Neuronal stem cell (in vitro differentiated cells): ENCODE results near the gene MSANTD1.

Experiments
- DNase-seq: peaks from one replicate; pipeline ENCODE4 v3.0.0-alpha.2; 2013; ENCODE audit warnings: low spot score
- H2AFZ ChIP-seq: one replicate; pipeline ENCODE4 v1.6.1; 2013; ENCODE audit warnings: mild to moderate bottlenecking, low read length, inconsistent platforms
- H2AK5ac ChIP-seq: 2 replicates; pipeline ENCODE4 v1.6.1; 2013; ENCODE audit warnings: low read depth, mild to moderate bottlenecking, inconsistent platforms, low read length, moderate library complexity, mixed read lengths
- H2BK120ac ChIP-seq: 2 replicates; pipeline ENCODE4 v1.6.1; 2013; ENCODE audit warnings: low read depth, mild to moderate bottlenecking, inconsistent platforms, low read length, moderate library complexity, mixed read lengths
- H2BK12ac ChIP-seq: one replicate; pipeline ENCODE4 v1.6.1; 2013; ENCODE audit warnings: low read length, inconsistent platforms
- H2BK15ac ChIP-seq: 2 replicates; pipeline ENCODE4 v1.6.1; 2013; ENCODE audit warnings: mild to moderate bottlenecking, low read length, inconsistent platforms, mixed read lengths
- H2BK5ac ChIP-seq: one replicate; pipeline ENCODE4 v1.6.1; 2013; ENCODE audit warnings: inconsistent platforms, mild to moderate bottlenecking, low read length, moderate library complexity
- H3K14ac ChIP-seq: one replicate; pipeline ENCODE4 v1.6.1; 2013; ENCODE audit warnings: low read length, inconsistent platforms
- H3K18ac ChIP-seq: 2 replicates; pipeline ENCODE4 v1.6.1; 2013; ENCODE audit warnings: low read length, inconsistent platforms
- H3K23ac ChIP-seq: 2 replicates; pipeline ENCODE4 v1.6.1; 2013; ENCODE audit warnings: low read depth, mild to moderate bottlenecking, mixed read lengths, low read length, inconsistent platforms; ENCODE audit not compliant: poor library complexity
- H3K27ac ChIP-seq: replicated peaks from 3 replicates; pipeline ENCODE4 v1.5.1; 2013; ENCODE audit warnings: low read length, inconsistent platforms
- H3K27me3 ChIP-seq, 3 experiments: 2 replicates each; pipeline ENCODE4 v1.6.1; 2013; ENCODE audit warnings: low read length in 3 of 3, mild to moderate bottlenecking in 2 of 3, inconsistent platforms in 1 of 3, low read depth in 1 of 3, mixed read lengths in 1 of 3, moderate library complexity in 1 of 3; ENCODE audit not compliant: control insufficient read depth in 3 of 3, insufficient read depth in 3 of 3
- H3K36me3 ChIP-seq, 2 donors: replicated peaks in 1 of 2; 2 replicates each; pipeline ENCODE4 v1.6.1; 2013; ENCODE audit warnings: low read length in 2 of 2; ENCODE audit not compliant: control insufficient read depth in 2 of 2, insufficient read depth in 2 of 2
- H3K4ac ChIP-seq: 2 replicates; pipeline ENCODE4 v1.6.1; 2013; ENCODE audit warnings: inconsistent platforms, mild to moderate bottlenecking, low read length, moderate library complexity
- H3K4me1 ChIP-seq, 2 donors: 1 replicate in 1 of 2; 2 replicates in 1 of 2; pipeline ENCODE4 v1.6.1; 2013; ENCODE audit warnings: low read length in 2 of 2, low read depth in 1 of 2; ENCODE audit not compliant: control insufficient read depth in 2 of 2, insufficient read depth in 1 of 2
- H3K4me2 ChIP-seq: one replicate; pipeline ENCODE4 v1.6.1; 2013; ENCODE audit warnings: mild to moderate bottlenecking, low read length, inconsistent platforms; ENCODE audit not compliant: insufficient read depth, poor library complexity, severe bottlenecking
- H3K4me3 ChIP-seq, 2 donors: 2 replicates each; pipeline ENCODE4 v1.5.1; 2013; ENCODE audit warnings: low read length in 2 of 2, mild to moderate bottlenecking in 2 of 2, inconsistent platforms in 1 of 2, moderate library complexity in 1 of 2
- H3K79me1 ChIP-seq: one replicate; pipeline ENCODE4 v1.6.1; 2013; ENCODE audit warnings: low read depth, mild to moderate bottlenecking, inconsistent platforms, low read length, moderate library complexity
- H3K9ac ChIP-seq: one replicate; pipeline ENCODE4 v1.6.1; 2013; ENCODE audit warnings: mild to moderate bottlenecking, low read depth, low read length, inconsistent platforms; ENCODE audit not compliant: poor library complexity
- H3K9me3 ChIP-seq, 2 donors: replicated peaks in 1 of 2; 2 replicates each; pipeline versions ENCODE3 to v1.6.1; 2013; ENCODE audit warnings: low read length in 2 of 2, mild to moderate bottlenecking in 2 of 2, inconsistent platforms in 1 of 2, low read depth in 1 of 2, mixed read lengths in 1 of 2, moderate library complexity in 1 of 2; ENCODE audit not compliant: control insufficient read depth in 2 of 2, insufficient read depth in 1 of 2
- H4K8ac ChIP-seq: one replicate; pipeline ENCODE4 v1.6.1; 2013; ENCODE audit warnings: low read depth, mild to moderate bottlenecking, inconsistent platforms, low read length, moderate library complexity
- H4K91ac ChIP-seq: one replicate; pipeline ENCODE4 v1.6.1; 2013; ENCODE audit warnings: low read length, low read depth, mild to moderate bottlenecking, inconsistent platforms; ENCODE audit not compliant: poor library complexity
- WGBS, 2 donors: extraction: QIAGEN DNeasy Blood & Tissue Kit; methylation state at CpG; one replicate each; pipeline ENCODE4 v1.1.7; 2013; ENCODE audit warnings: missing lambda C conversion rate in 2 of 2, mixed read lengths in 1 of 2; ENCODE audit not compliant: insufficient read length in 2 of 2, insufficient replicate concordance in 1 of 2; ENCODE audit errors: extremely low coverage in 2 of 2; 5-methylcytosine and 5-hydroxymethylcytosine counted together

MSANTD1 gene

GRCh38 chr4:3229964-3230363 lies 19.0 kb upstream of the MSANTD1 start:
- H2BK5ac ChIP-seq: peak overlapping the region; percentile 44
- H4K8ac ChIP-seq: no peak overlapping the region
- peaks cover 0 to 2% (median 0%) of the 10 kb centered on the region in 3 experiments for H3K27me3 ChIP-seq
- no CpG with 5 or more reads among the region's 17 CpGs for whole genome bisulfite sequencing, 2 donors
- H3K4me1 ChIP-seq: no peaks in the 10 kb centered on the region
- H3K4me3 ChIP-seq: no peak overlapping the region
- H3K23ac ChIP-seq: peak overlapping the region; percentile 6
- H4K91ac ChIP-seq: no peak overlapping the region
- no peak overlapping the region for H2AK5ac ChIP-seq
- peaks cover 61 to 93% of the 10 kb centered on the region in 2 donors for H3K36me3 ChIP-seq
- no peak overlapping the region for H3K4ac ChIP-seq
- peaks cover 7% of the 10 kb centered on the region for H3K79me1 ChIP-seq
- no peak overlapping the region for H3K4me2 ChIP-seq
- DNase-seq: no peak
- no peak overlapping the region for H2BK12ac ChIP-seq
- H3K9me3 ChIP-seq: peaks cover 0 to 11% of the 10 kb centered on the region in 2 donors
- H3K14ac ChIP-seq: no peak overlapping the region
- H2BK15ac ChIP-seq: no peak overlapping the region
- H3K27ac ChIP-seq: no peak overlapping the region
- peak overlapping the region; percentile 38 for H3K9ac ChIP-seq
- no peak overlapping the region for H3K18ac ChIP-seq
- no peak overlapping the region for H2BK120ac ChIP-seq
- no peak overlapping the region for H2AFZ ChIP-seq

GRCh38 chr4:3231471-3231870 lies 17.5 kb upstream of the MSANTD1 start:
- Histone ChIP-seq H3K27me3 (peaks cover 0 to 2% (median 0%) of the 10 kb centered on the region in 3 experiments), H2BK15ac (no peak overlapping the region), H3K4me2 (no peak overlapping the region), H3K23ac (peak overlapping the region; percentile 76), H3K9me3 (peaks cover 0 to 11% of the 10 kb centered on the region in 2 donors), H3K18ac (no peak overlapping the region), H3K9ac (no peak overlapping the region), H4K8ac (no peak overlapping the region), H4K91ac (no peak overlapping the region), H3K36me3 (peaks cover 71 to 94% of the 10 kb centered on the region in 2 donors), H3K4me1 (no peaks in the 10 kb centered on the region), H2AK5ac (no peak overlapping the region), H3K14ac (no peak overlapping the region), H2BK120ac (no peak overlapping the region), H2BK12ac (no peak overlapping the region), H3K4me3 (no peak overlapping the region), H2AFZ (no peak overlapping the region), H3K4ac (no peak overlapping the region), H3K27ac (no peak overlapping the region), H2BK5ac (no peak overlapping the region), H3K79me1 (peaks cover 10% of the 10 kb centered on the region)
- no CpG with 5 or more reads among the region's 9 CpGs for WGBS, 2 donors
- no peak for DNase-seq

- H2BK5ac ChIP-seq: no peak overlapping the region
- no CpG with 5 or more reads among the region's 16 CpGs for WGBS, 2 donors
- H3K79me1 ChIP-seq: peaks cover 11% of the 10 kb centered on the region
- H3K9ac ChIP-seq: no peak overlapping the region
- no peak overlapping the region for H2AFZ ChIP-seq
- H3K4me3 ChIP-seq: no peak overlapping the region
- no peaks in the 10 kb centered on the region for H3K4me1 ChIP-seq
- no peak overlapping the region for H4K91ac ChIP-seq
- peaks cover 0 to 2% (median 0%) of the 10 kb centered on the region in 3 experiments for H3K27me3 ChIP-seq
- H3K18ac ChIP-seq: no peak overlapping the region
- no peak for DNase-seq
- no peak overlapping the region for H2BK12ac ChIP-seq
- H2BK15ac ChIP-seq: no peak overlapping the region
- H4K8ac ChIP-seq: no peak overlapping the region
- peak overlapping the region; percentile 76 for H3K23ac ChIP-seq
- H3K27ac ChIP-seq: no peak overlapping the region
- H2BK120ac ChIP-seq: no peak overlapping the region
- peaks cover 0 to 11% of the 10 kb centered on the region in 2 donors for H3K9me3 ChIP-seq
- H3K4ac ChIP-seq: no peak overlapping the region
- H3K14ac ChIP-seq: no peak overlapping the region
- no peak overlapping the region for H3K4me2 ChIP-seq
- H3K36me3 ChIP-seq: peaks cover 72 to 93% of the 10 kb centered on the region in 2 donors
- H2AK5ac ChIP-seq: no peak overlapping the region
Measured at GRCh38 chr4:3232001-3232400, 17.0 kb upstream of the MSANTD1 start.

GRCh38 chr4:3232871-3233271 lies 16.1 kb upstream of the MSANTD1 start:
- Histone ChIP-seq H2AK5ac (no peak overlapping the region), H3K4me1 (peaks cover 0 to 6% of the 10 kb centered on the region in 2 donors), H2AFZ (no peak overlapping the region), H3K27ac (no peak overlapping the region), H2BK12ac (no peak overlapping the region), H4K8ac (no peak overlapping the region), H3K27me3 (peaks cover 0 to 2% (median 0%) of the 10 kb centered on the region in 3 experiments), H2BK5ac (peak overlapping the region; percentile 40), H3K23ac (peak overlapping the region; percentile 18), H3K79me1 (peaks cover 11% of the 10 kb centered on the region), H2BK15ac (no peak overlapping the region), H3K4me2 (no peak overlapping the region), H3K36me3 (peaks cover 73 to 98% of the 10 kb centered on the region in 2 donors), H3K18ac (peak overlapping the region; percentile 46), H3K4me3 (no peak overlapping the region), H3K9ac (peak overlapping the region; percentile 35), H2BK120ac (no peak overlapping the region), H3K14ac (no peak overlapping the region), H3K9me3 (peaks cover 0 to 11% of the 10 kb centered on the region in 2 donors), H4K91ac (no peak overlapping the region), H3K4ac (no peak overlapping the region)
- DNase-seq: no peak
- WGBS, 2 donors: no CpG with 5 or more reads among the region's 15 CpGs
